NCI-H1436 (cell line): Measurements from ENCODE around the gene PLEKHM1.
"Not testable (repeated sequence)": the region's sequence is repeated elsewhere in the genome, so short reads cannot be mapped to it uniquely, and the experiment has no call there.

ENCODE experiments used
- DNase-seq: peaks from one replicate; lab custom pipeline; 2025; lab: John Stamatoyannopoulos, UW

PLEKHM1 gene

DNA sequence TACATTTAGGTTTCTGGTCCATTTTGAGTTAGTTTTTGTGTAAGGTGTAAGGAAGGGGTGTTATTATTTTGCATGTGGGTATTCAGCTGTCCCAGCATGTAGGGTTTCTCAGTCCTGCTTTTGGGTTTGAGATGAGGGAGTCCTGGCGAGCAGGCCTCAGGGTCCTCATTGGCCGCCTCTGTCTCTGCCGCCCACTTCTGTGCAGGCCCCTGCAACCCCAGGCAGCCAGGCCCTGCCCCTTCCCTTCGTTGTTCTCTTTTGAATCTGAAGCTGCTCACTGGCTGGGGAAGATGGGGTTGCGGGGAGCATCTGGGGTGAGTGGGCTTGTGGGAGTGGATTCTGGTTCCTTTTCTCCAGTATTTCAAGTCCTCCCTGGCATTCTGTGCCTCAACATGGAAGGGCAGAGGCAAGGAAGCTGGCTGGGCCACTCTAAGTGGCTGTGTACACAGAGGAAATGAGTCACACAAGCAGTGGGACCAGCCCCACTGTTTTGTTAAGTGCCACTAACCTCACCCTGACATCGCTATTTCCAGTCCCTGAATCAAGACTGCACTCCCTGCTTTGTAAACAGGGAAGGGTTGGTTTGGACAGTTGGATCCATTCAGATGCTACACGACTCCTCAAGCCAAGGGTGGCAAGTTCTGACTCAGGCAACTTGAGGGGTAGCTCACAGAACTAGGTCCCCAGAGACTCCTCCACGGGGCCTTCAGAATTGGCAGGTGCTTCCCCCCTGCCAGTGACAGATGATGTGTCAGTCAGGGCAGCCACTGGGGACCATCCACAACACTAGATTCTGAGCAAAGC lies 28.8 kb downstream of the PLEKHM1 start:
- DNase-seq = peak; percentile 79

DNA sequence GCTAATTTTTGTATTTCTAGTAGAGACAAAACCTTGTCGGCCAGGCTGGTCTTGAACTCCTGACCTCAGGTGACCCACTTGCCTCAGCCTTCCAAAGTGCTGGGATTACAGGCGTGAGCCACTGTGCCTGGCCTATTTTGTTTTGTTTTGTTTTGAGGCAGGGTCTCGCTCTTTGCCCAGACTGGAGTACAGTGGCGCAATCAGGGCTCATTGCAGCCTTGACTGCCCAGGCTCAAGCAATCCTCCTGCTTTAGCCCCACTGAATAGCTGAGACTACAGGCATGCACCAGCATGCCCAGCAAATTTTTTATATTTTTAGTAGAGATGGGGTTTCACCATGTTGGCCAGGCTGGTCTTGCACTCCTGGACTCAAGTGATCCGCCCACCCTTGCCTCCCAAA lies 30.1 kb downstream of the PLEKHM1 start:
- DNase-seq = not testable (repeated sequence)

DNA sequence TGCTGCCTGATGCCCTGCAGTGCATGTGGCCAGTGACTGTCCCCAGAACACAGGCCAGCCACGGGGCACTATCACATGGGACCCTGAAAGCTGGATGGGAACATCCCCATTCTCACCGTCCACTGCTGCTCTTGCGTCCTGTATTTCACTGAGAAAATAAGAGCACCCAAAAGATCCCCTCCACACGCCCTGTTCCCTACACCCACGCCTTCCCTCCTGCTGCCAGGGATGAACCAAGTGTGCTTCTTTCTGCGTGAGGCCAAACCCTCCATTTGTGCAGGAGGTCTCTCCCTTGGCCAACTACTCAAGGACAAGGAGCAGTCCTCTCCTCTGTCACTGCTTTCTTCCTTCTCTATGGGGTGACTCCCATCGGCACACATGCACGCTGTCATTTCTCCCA lies 36.2 kb downstream of the PLEKHM1 start:
- not testable (repeated sequence) for DNase-seq

DNA sequence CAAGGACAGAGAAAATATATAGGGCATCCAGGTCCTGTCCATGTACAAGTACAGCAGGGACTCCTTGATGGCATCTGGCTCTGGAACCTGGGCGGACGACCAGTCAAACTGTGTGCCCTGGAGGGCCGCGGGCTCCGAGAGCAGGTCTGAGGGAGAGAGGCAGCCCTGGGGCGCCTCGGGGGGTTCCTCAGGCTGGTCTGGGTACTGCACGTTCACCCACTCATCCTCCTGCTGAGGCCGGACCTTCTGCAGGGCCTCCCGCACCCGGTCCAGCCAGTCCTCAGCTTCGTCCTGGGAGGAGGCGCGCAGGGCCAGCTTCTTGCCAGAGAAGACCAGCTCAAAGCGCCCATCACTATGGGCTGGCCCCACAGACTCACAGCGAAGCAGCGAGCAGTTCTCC lies 36.8 kb downstream of the PLEKHM1 start:
- not testable (repeated sequence) for DNase-seq

DNA sequence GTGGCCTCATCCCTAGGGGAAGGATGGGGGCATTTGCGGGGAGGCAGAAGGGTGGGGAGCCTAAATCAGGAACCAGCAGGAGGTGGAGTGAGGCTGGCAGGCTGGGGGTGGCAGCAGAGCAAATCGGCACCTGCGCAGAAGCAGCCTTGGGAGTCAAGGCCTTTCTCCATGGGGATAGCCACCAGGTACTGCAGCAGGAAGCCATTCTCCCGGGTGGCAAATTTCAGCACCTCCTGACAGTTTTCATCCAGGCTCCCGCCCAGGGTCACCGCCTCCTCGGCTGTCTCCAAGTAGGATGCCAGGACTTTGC lies 37.3 kb downstream of the PLEKHM1 start:
- DNase-seq = not testable (repeated sequence)

DNA sequence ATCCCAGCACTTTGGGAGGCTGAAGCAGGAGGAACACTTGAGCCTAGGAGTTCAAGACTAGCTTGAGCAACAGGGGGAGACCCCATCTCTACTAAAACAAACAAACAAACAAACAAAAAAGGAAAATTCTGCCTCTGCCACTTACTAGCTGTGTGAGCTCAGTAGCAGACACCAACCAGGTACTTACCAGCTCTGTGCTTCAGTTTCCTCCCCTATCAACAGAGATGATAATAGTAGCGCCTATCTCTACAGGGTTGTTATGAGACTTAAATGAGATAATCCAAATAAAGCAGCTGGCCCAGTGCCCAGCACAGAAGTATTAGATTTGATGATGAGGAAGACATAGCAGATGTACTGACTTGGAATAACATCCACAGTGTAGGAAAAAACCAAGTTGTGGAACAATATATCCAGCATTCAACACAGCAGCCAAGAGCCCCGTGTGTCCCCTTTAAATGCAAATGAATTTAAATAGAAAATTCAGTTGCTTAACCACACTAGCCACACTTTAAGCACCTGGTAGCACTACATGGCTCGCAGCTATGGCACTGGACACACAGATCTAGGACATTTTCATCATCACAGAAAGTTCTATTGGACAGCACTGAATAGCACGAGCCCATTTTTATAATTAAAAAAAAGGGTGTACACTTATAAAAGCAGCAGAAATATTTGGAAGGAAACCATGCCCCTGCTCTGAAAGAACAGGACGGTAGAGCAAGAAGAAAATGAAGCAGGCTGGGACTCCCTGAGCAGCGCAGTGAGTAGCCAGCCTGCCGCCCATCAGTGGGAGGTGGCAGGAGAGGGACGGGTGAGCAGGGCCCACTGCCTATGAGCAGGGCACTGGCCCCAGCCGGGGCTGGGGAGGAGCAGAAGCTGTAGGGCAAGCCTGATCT lies 37.9 kb downstream of the PLEKHM1 start:
- not testable (repeated sequence) for DNase-seq

DNA sequence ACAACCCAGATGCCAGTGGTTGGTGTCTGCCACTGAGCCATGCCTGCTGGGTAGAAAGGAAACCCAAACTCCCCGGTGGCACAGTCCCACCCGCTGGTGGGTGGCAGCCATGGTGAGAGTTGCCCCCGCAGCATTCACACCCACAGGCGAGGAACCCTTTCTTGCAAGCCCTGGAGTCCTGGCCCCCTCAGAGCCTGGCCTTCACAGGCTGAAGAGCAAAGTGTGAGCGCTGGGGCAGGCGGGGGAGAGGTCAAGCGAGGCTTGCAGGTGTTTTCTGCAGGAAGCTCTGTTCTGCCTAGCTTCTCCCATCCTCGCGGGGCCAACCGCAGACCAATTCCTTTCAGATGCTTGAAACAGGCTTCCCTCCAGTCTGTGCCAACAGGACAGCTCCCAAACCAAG lies 38.9 kb downstream of the PLEKHM1 start:
- DNase-seq = not testable (repeated sequence)

DNA sequence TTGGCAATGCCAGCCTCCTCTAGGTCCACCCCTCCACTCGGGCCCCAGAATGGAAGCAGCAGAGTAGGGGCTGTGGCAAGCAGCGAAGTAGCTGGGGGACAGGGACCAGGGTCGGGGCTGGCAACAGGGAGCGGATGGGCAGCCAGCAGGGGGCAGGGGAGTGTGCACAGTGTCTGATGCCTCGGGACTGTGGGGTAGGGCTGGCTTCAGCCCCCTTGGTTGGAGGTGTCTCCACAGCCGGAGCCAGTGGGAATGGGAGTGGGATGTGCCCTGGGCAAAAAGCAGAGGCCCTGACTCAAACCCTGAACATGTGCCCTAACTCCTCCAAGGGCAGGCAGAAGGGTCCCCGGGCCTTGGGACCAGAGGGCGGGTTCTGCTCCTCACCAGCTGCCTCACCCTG lies 39.4 kb downstream of the PLEKHM1 start:
- DNase-seq = no peak

DNA sequence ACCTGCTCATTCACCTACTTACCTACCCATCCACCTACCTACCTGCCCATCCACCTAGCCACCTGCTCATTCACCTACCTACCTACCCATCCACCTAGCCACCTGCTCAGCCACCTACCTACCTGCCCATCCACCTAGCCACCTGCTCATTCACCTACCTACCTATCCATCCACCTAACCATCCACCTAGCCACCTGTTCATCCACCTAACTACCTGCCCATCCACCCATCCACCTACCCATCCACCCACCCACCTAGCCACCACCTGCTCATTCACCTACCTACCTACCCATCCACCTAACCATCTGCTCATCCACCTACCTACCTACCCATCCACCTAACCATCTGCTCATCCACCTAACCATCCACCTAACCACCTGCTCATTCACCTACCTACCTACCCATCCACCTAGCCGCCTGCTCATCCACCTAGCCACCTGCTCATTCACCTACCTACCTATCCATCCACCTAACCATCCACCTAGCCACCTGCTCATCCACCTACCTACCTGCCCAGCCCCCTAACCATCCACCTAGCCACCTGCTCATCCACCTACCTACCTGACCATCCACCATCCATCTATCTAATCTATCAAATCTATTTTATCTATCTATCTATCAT lies 40.7 kb downstream of the PLEKHM1 start:
- DNase-seq = not testable (repeated sequence)

DNA sequence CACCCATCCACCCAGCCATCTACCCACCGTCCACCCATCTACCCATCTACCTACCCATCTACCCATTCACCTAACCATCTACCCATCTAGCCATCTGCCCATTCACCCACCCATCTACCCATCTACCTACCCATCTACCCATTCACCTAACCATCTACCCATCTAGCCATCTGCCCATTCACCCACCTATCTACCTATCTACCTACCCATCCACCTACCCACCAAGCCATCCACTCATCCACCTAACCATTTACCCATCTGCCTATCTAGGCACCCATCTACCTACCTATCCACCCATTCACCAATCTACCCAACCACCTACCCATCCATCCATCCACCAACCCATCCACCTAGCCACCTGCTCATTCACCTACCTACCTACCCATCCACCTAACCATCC lies 41.3 kb downstream of the PLEKHM1 start:
- DNase-seq = not testable (repeated sequence)

DNA sequence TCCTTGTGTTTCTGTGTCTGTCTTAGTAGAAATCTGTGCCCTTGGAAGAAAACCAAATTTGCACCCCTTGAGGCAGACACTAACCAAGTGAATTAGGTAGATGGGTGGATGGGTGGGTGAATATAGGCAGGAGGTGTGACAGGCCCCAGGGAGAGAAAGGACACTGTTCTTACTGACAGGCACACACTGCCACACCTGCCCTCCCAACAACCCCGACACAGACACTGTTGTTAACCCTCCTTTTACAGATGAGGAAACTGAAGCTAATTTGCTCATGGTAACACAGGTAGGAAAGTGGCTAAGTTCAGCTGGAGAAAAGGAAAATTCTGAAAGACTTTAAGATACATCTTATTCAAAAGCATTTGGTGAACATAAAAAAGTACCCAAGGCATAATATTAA lies 42.0 kb downstream of the PLEKHM1 start:
- not testable (repeated sequence) for DNase-seq

DNA sequence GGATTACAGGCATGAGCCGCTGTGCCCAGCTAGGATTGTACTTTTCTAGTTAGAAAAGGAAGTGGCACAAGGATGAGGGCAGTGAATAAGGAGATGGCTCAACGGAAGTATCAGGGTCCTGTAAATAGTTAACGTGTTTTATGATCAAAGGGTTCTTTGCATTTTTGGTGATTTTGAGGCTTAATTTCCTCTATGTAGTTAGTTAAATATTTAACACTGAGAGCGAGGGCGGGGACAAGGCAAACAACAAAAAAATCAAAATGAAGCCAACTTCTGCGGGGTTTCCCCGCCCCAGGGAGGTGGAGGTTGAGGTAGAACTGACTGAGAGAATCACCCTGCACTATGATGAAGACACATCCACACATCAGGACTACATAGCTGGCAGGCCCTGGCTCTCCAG lies 42.5 kb downstream of the PLEKHM1 start:
- not testable (repeated sequence) for DNase-seq

DNA sequence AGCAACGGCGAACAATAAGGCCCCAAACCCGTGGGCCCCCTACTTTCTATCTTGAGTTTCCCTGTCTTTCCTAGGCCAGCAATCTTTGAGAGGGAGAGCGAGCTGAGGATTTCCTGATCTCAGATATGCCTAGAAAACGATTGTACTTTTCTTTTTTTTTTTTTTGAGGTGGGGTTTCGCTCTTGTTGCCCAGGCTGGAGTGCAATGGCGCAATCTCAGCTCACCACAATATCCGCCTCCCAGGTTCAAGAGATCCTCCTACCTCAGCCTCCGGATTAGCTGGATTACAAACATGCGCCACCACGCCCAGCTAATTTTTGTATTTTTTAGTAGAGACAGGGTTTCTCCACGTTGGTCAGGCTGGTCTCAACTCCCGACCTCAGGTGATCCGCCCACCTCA lies 42.9 kb downstream of the PLEKHM1 start:
- DNase-seq = not testable (repeated sequence)

DNA sequence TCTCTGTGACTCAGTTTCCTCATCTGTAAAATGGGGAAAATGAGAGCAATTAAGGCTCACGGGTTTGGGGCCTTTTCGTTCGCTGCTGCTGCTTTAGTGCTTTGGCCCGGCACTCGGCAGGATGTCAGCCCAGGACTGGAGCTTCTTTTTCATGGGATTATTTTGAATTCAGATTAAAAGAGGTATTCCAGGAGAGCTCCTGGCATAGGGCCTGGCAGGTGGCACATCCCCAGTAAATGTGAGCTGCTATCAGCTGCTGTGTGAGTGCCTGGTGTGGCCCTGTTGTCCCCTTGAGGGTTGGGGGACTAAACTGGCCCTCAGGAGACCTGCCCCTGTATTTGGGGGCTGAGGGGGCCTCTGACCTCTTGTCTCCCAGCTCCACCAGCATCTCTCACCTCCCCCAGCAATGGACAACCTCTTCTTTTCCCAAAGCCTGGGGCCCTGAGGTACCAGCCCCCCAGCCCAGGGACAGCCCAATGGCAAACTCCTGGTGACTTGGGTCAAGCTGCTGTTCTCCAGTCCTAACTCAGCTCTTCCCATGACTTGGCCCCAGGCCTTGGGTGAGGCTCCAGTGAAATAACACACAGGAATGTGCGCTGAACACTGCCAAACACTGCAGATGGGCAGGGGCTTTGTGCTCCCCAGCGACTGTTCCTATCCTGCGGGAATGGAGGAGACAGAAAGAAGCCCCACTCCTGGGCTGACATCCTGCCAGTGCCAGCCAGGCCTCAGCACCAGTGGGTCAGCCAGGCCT lies 43.5 kb downstream of the PLEKHM1 start:
- DNase-seq = not testable (repeated sequence)

DNA sequence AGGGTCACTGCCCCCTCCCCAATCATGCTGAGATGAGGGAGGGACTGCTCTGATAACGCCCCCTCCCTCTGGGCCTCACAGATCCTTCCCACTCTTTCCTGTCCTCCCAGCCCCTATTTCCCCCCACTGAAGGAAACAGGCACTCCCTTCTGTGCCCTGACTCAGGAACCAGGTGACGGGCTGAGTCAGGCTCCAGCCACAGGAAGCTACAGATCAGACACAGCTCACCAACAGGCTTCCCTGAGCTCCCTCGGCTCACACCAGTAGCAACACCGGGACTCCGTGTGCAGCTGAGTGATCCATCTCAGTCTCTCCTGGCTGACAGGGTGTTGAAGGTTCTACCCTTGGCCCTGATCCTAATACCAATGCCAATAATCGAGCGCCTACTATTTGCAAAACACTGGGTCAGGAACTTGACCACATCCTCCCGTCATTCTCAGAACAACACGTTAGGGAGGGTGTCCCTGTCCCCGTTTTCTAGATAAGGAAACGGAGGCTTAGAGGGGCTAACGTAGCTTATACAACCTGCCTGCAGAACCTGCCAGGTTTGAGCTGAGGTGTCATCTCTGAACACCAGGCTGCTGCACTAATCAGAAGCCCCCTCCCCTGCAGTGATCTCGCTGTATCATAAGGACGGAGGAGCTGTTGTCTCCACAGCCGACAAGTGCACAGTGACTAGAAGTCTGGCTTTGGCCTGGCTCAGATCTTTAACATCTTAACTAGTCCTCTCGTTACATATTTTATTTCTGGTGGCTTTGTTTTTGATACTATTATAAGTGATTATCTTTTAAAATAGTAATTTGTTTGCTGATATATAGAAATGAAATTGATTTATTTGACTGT lies 44.4 kb downstream of the PLEKHM1 start:
- not testable (repeated sequence) for DNase-seq

DNA sequence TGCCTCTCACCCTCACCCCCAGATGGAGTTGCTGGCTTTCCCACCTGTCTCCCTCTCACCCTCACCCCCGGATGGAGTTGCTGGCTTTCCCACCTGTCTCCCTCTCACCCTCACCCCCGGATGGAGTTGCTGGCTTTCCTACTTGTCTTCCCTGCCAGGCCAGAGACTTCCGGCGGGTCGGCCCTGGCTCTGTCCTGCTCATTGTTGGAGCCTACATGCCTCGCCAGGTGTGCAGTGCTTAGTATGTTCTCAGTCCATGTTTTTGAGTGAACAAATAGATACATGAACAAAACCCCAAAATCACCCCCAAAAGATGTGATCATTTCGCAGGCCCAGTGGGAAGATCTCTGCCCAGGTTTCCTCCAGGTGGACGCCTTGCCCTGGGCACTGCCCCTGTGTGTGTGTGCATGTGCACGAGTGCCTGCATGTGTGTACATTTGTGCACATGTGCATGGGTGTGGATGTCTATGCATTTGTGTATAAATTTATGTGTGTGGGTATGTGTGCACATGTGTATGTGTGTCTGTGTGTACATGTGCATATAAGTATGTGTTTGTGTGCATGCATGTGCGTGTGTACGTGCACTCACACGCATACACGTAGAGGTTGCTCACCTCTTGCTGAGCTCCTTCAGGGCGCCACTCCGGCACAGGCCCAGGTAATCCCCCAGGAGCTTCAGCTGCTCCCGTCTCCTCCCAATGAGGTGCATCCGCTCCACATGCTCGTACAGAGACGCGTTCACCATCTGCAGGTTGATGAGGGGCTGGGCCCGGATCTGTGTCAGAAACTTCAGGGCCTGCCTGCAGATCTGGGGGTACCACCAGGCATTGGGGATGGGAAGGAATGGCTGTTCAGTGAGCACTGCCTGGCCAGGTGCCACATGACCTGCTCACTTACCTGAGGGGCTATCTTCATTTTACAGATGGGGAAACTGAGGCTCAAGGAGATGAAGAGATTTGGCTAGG lies 45.4 kb downstream of the PLEKHM1 start:
- DNase-seq = not testable (repeated sequence)

DNA sequence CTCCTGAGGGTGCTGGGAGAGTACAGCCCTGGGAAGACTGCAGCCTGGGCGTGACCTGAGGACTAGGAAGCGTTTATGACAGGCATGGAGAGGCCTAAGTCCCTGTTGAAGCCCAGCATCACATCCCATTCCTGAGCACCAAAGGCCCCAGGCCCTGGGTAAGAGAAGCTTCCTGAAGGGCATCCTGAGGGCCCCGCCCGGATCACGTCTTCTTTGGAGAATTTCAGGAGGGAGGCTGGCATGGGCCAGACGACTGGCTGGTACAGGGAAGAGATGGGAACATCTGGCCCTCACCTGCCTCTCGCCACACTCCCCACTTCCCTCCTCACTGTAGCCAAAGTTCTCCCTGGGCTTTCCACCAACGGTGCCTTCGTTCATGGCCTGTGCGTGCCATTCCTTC lies 46.2 kb downstream of the PLEKHM1 start:
- DNase-seq = not testable (repeated sequence)

DNA sequence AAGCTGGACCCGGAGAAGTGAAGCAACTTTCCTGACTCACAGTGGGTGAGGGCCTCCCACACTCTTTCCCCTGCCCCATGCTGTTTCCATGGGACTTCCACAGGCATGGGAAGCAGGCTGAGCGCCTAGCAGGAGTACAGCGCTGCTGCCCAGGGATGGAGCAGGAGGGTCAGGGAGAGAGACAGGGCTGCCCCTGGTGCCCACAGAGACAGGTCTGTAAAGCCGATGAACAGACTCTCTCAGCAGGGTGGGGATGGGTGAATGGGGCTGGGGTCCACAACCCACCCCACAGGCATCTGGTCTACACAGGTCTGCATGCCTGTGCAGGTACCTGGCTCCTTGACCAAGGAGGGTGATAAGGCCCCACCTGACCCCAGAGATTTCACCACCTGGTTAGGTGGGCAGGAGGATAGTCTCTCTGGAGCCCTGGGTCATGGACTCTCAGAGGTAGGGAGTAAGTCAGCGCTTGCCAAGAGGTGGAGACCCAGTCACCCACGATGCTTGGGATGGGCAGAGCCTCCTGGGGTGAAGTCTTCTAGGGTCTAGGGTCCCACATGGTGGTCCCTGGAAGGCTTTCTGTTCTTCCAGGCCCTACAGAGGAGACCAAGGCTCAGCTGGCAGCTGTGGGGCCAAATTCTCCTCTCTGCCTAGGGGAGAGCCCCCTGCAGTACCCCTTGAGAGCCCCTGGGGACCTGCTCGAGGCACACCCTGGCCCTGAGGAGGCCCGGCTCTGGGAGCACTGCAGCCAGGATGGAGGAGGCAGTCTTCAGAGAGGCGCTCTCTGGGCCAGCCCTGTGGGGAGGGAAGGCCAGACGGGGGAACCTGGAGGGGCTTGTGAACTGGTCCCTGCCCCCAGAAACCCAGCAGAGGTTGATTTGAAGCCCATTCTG lies 46.9 kb downstream of the PLEKHM1 start:
- not testable (repeated sequence) for DNase-seq
